ENCODE results near the gene SLFN14.

GRCh38 chr17:35575759-35576158, 15.1 kb upstream of the SLFN14 start:
- TF ChIP-seq TAF1 (IDR thresholded peaks at IDR 0.05; ENCODE audit: borderline replicate concordance, insufficient read depth, low read length) = no peak
- no peak for TF ChIP-seq SIN3A (IDR thresholded peaks at IDR 0.05; ENCODE audit: borderline replicate concordance, insufficient read depth, low read length)
- no peak for TF ChIP-seq FOXP2 (optimal IDR thresholded peaks at IDR 0.05; ENCODE audit: borderline replicate concordance, extremely low read depth, extremely low read length, insufficient read depth)
- no peak for TF ChIP-seq REST (IDR thresholded peaks at IDR 0.05; ENCODE audit: insufficient read depth in 1 of 2, low read depth in 2 of 2, low read length in 2 of 2)
- TF ChIP-seq POLR2AphosphoS5 (IDR thresholded peaks at IDR 0.05; ENCODE audit: low read depth, low read length) = 0 out of 2 replicates have a peak, but pooled peaks have one; percentile 24
